Chondrocyte (in vitro differentiated cells): ENCODE results near the gene PRMT3. TPM values are rescaled to one million over a fixed set of nuclear protein-coding genes. Genes with fewer than 3 reads are reported as not detected.
"Not testable (repeated sequence)": the region's sequence is repeated elsewhere in the genome, so short reads cannot be mapped to it uniquely, and the experiment has no call there.

Source experiments
- DNase-seq: peaks from one replicate; pipeline ENCODE4 v3.0.0; 2021; ENCODE audit warnings: mixed read lengths, low spot score
- H3K27ac Mint-ChIP-seq: one replicate; pipeline ENCODE4 v1.8.0; 2021; ENCODE audit warnings: mild to moderate bottlenecking, moderate library complexity, mixed read lengths; ENCODE audit not compliant: unreplicated experiment
- H3K27me3 Mint-ChIP-seq: 2 replicates; pipeline ENCODE4 v1.8.0; 2021; ENCODE audit warnings: low read depth, mixed read lengths
- H3K36me3 Mint-ChIP-seq: 2 replicates; pipeline ENCODE4 v1.8.0; 2021; ENCODE audit warnings: low read depth, mixed read lengths
- H3K4me1 Mint-ChIP-seq: 2 replicates; pipeline ENCODE4 v1.8.0; 2021; ENCODE audit warnings: low read depth, mild to moderate bottlenecking, mixed read lengths
- H3K4me3 Mint-ChIP-seq: one replicate; pipeline ENCODE4 v1.8.0; 2021; ENCODE audit warnings: mild to moderate bottlenecking, moderate library complexity, mixed read lengths; ENCODE audit not compliant: unreplicated experiment
- H3K9me3 Mint-ChIP-seq: 2 replicates; pipeline ENCODE4 v1.8.0; 2021; ENCODE audit warnings: low read depth, mixed read lengths
- total RNA-seq: library from RNA; stranded (reverse); gene quantifications from 3 replicates; pipeline ENCODE4 v1.2.1, GENCODE V29; 2021
- TF ChIP-seq, protein P1 (sequence below): fragments of 200-600 bp; sonication (generic); IDR thresholded peaks from 2 replicates; pipeline ENCODE4 v1.5.0; 2021; ENCODE audit warnings: antibody characterized with exemption, mild to moderate bottlenecking, moderate library complexity

PRMT3 gene
- total RNA-seq, 1 donor from 2014 or later = 10.6 TPM

DNA sequence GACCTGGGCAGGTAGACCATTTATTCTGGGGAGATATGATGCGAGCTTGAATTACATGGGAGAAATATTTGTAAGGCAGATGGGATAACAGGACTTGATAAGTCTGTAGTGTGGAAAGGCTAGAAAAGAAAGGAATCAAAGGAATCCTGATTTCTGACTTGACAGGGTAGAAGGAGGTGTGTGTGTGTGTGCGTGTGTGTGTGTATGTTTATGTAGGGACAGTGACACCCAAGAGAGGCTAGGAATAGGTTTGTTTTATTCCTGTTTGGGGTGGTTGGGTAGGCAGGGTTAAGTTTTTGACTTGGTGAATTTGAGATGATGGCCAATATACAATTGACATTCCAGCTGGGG lies 24.4 kb upstream of the PRMT3 start:
- DNase-seq = no peak
- Mint-ChIP-seq H3K27me3 (no peaks in the 10 kb centered on the region), H3K4me3 (peak overlapping the region; percentile 78), H3K4me1 (peaks cover 46% of the 10 kb centered on the region), H3K36me3 (no peaks in the 10 kb centered on the region), H3K9me3 (no peaks in the 10 kb centered on the region), H3K27ac (peak overlapping the region; percentile 90)
- TF ChIP-seq, protein P1, sequence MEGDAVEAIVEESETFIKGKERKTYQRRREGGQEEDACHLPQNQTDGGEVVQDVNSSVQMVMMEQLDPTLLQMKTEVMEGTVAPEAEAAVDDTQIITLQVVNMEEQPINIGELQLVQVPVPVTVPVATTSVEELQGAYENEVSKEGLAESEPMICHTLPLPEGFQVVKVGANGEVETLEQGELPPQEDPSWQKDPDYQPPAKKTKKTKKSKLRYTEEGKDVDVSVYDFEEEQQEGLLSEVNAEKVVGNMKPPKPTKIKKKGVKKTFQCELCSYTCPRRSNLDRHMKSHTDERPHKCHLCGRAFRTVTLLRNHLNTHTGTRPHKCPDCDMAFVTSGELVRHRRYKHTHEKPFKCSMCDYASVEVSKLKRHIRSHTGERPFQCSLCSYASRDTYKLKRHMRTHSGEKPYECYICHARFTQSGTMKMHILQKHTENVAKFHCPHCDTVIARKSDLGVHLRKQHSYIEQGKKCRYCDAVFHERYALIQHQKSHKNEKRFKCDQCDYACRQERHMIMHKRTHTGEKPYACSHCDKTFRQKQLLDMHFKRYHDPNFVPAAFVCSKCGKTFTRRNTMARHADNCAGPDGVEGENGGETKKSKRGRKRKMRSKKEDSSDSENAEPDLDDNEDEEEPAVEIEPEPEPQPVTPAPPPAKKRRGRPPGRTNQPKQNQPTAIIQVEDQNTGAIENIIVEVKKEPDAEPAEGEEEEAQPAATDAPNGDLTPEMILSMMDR = no peak

DNA sequence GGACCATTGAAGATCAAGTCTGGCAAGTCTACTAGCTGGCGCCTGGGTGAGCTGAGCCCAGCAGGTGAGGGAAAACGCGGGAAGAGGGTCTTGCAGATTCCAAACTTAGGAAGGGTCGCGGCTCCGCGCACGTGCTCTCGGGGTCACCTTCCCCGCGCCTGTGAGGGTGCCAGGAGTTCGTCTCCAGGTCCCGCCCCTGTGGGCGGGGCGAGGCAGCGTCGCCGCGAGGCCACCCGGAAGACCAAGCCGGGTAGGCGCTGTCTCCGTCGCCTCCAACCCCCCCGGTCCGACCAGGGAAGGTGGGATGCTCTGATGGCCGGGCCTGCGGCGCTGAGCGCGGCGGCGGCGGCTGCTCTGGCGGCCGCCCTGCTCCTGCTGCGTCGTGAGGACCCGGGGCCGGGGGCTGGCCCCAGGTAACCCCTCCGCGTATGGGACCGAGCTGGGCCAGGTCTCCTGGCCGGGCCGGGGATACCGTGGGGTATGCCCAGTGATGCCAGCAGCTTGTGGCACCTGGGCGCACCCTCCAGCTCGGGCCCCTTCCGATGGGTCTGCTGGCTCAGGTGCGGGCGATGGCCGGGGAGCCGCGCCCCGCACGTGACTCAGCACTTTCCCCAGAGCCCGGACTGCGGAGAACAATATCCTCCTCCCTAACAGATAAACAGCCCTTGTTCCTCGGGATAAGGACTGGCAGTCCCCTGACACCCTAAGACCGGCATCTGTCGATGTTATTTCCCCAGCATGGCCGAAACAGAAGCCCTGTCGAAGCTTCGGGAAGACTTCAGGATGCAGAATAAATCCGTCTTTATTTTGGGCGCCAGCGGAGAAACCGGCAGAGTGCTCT lies 23.8 kb upstream of the PRMT3 start, which contains the start of gene HTATIP2:
Gene HTATIP2 (plus strand): TSS at position 215 of the 841 bp plus-strand sequence. CDS start 524 bp downstream, at position 739.
- peak; percentile 72 for DNase-seq
- H3K36me3 Mint-ChIP-seq = no peaks in the 10 kb centered on the region
- peak within 1 kb of the TSS; percentile 78 for H3K4me3 Mint-ChIP-seq
- H3K27me3 Mint-ChIP-seq = no peaks in the 10 kb centered on the region
- peak within 1 kb of the TSS; percentile 92 for H3K27ac Mint-ChIP-seq
- peaks cover 52% of the 10 kb centered on the region for H3K4me1 Mint-ChIP-seq
- TF ChIP-seq, protein P1 = no peak
- H3K9me3 Mint-ChIP-seq = no peaks in the 10 kb centered on the region

DNA sequence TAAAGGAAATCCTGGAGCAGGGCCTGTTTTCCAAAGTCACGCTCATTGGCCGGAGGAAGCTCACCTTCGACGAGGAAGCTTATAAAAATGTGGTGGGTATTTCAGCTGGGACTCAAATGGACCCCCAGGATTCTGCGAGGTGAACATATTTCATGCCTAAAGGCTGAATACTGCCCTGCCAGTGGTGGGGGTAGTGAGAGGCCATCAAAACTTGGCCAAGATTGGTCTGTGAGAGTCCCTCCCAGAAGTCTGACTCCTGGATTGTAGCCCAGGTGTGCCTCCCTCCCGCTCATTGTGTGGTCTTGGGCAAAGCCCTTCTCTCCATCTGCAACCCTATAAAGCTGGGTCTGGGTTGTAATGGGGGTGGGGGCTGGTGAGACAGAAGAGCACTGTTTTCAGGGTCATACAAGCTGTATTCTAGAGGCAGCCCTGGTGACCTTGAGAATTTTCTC lies 23.1 kb upstream of the PRMT3 start:
- TF ChIP-seq, protein P1 = no peak
- Mint-ChIP-seq H3K4me1 (peaks cover 53% of the 10 kb centered on the region), H3K4me3 (peak overlapping the region; percentile 78), H3K27me3 (no peaks in the 10 kb centered on the region), H3K36me3 (no peaks in the 10 kb centered on the region), H3K9me3 (no peaks in the 10 kb centered on the region), H3K27ac (peak overlapping the region; percentile 92)
- DNase-seq = no peak

DNA sequence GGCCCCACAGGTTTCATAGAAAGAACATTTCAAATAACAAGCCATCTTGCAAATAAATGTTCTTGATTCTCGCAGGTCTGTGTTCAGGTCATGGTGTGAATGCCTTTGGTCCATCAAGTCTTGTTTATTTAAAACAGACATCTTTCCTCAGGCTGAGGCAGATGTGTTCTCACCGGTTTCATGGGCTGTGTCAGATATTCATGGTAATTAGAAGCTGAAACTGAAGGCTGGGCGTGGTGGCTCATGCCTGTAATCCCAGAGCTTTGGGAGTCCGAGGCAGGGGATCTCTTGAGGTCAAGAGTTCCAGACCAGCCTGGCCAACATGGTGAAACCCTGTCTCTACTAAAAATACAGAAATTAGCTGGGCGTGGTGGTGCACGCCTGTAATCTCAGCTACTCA lies 22.1 kb upstream of the PRMT3 start:
- H3K27me3 Mint-ChIP-seq, H3K9me3 Mint-ChIP-seq, H3K36me3 Mint-ChIP-seq, H3K4me3 Mint-ChIP-seq, DNase-seq: not testable (repeated sequence)
- peak overlapping the region; percentile 61 for H3K27ac Mint-ChIP-seq
- H3K4me1 Mint-ChIP-seq = peaks cover 53% of the 10 kb centered on the region

DNA sequence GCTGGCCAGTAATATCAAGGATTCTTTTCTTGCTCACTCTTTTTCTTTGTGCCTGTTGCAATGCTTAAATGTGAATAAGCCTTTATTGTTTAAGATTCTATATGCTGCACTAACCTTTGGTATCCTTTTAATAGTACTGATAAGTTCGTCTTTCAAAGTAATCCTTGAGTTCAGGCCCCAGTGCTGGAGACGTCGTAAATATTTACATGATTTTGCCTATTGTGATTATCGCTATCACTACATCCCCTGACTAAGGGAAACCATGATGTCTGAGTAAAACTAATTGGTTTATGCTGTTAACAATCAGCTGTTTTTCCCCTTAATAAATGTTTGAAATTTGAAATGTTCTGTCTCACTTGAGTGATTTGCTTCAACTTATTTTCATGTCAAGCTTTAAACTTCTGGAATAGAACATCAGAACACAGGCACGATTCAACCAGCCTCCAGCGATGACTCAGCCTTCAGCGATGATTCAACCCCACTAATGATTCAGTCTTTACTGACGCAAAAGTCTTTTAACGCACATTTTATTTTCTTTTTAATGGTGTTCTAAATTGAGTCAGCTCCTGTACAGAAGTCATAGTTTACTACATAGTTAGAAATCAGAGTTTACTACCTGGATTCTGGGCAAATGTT lies 20.1 kb upstream of the PRMT3 start:
- Mint-ChIP-seq H3K4me1 (peaks cover 51% of the 10 kb centered on the region), H3K36me3 (peaks cover 4% of the 10 kb centered on the region), H3K4me3 (peak overlapping the region; percentile 40), H3K9me3 (no peaks in the 10 kb centered on the region), H3K27me3 (no peaks in the 10 kb centered on the region), H3K27ac (peak overlapping the region; percentile 95)
- TF ChIP-seq, protein P1 = no peak
- DNase-seq = no peak
